GM23248 (cell line): ENCODE results near the gene IL24.

Experiments
- EZH2 ChIP-seq: fragments of 200-600 bp; sonication (generic); IDR thresholded peaks from 2 replicates; pipeline ENCODE4 v1.6.1; 2018; ENCODE audit warnings: antibody characterized with exemption, mild to moderate bottlenecking; ENCODE audit not compliant: insufficient read depth, poor library complexity, severe bottlenecking
- EZH2phosphoT487 ChIP-seq: fragments of 200-600 bp; sonication (generic); IDR thresholded peaks from 2 replicates; pipeline ENCODE4 v1.6.1; 2018; ENCODE audit warnings: antibody characterized with exemption, moderate library complexity, mild to moderate bottlenecking, low read depth; ENCODE audit not compliant: insufficient read depth

- no peak for TF ChIP-seq EZH2phosphoT487
- TF ChIP-seq EZH2, result no peak
Measured at GRCh38 chr1:206867239-206867638, 30.0 kb upstream of the IL24 start.
